HG02870 (cell line): ENCODE results near the gene GNG4.

ENCODE experiments used
- ATAC-seq: cut with Tn5 transposase; IDR thresholded peaks from one replicate; pipeline ENCODE4 v1.9.1; 2021; ENCODE audit warnings: mild to moderate bottlenecking, moderate library complexity; ENCODE audit not compliant: unreplicated experiment

The GNG4 gene

GRCh38 chr1:235502601-235503402 is 146.8 kb downstream of the GNG4 start:
- ATAC-seq, result no peak

GRCh38 chr1:235500971-235501540 is 148.5 kb downstream of the GNG4 start:
- ATAC-seq, result no peak
